ENCODE data around the gene STYX.

STYX gene

DNA sequence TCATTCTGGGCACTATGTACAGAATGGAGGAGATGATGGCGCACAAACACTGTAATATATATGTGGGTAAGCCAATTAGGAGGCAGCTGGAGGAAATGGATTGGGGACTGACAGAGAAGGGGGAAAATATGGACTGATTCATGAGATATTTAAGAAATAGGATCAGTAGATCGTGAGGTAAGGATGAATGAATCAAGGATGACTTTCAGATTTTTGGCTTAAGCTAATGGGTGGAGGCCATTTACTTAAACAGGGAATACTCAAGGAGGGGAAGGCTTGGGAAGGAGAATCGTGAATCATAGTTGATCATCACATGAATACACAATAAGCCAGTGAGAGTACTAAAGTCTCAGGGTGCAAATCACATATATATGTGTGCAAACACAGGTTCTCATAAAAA, 72.6 kb downstream of the STYX start:
- H3K27ac ChIP-seq (ENCODE audit: insufficient read depth, low read depth, low read length, poor library complexity, severe bottlenecking) = no peak overlapping the region
- 86 to 90% methylated on average over 2 to 3 of the region's 3 CpGs for WGBS, 2 experiments
- H3K4me3 ChIP-seq (ENCODE audit: insufficient read depth, low read depth, low read length) = no peak overlapping the region
- H3K36me3 ChIP-seq (ENCODE audit: control insufficient read depth, insufficient read depth, low read length) = no peaks in the 10 kb centered on the region
- no peaks in the 10 kb centered on the region for H3K4me1 ChIP-seq (ENCODE audit: control insufficient read depth, insufficient read depth, low read length)
- no peaks in the 10 kb centered on the region for H3K27me3 ChIP-seq (ENCODE audit: control insufficient read depth, insufficient read depth, low read length, poor library complexity, severe bottlenecking)
- H3K9me3 ChIP-seq (ENCODE audit: control insufficient read depth, low read length) = no peaks in the 10 kb centered on the region

DNA sequence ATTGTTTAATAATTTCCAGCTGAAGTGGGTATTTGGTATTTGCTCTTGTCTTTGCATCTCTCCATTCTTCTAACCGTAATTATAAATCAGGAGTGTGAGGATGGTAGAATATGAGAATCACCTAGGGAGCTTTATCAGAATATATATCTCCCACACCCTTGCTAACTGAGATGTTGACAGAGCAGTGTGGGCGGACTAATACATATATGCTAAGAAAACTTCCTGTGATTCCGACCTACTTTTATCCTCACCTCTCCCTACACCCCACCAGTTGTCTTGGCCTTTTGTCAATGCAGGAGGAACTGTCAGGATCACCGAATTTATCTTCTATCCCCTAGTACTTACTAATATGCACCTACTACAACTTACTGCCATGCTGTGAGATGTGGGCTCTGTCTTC, 76.1 kb downstream of the STYX start:
- Histone ChIP-seq H3K27me3 (ENCODE audit: control insufficient read depth, insufficient read depth, low read length, poor library complexity, severe bottlenecking) (no peaks in the 10 kb centered on the region), H3K4me3 (ENCODE audit: insufficient read depth, low read depth, low read length) (no peak overlapping the region), H3K27ac (ENCODE audit: insufficient read depth, low read depth, low read length, poor library complexity, severe bottlenecking) (no peak overlapping the region), H3K9me3 (ENCODE audit: control insufficient read depth, low read length) (no peaks in the 10 kb centered on the region), H3K4me1 (ENCODE audit: control insufficient read depth, insufficient read depth, low read length) (no peaks in the 10 kb centered on the region), H3K36me3 (ENCODE audit: control insufficient read depth, insufficient read depth, low read length) (no peaks in the 10 kb centered on the region)
- WGBS, 2 experiments = 90 to 94% methylated on average over 3 of the region's 4 CpGs

DNA sequence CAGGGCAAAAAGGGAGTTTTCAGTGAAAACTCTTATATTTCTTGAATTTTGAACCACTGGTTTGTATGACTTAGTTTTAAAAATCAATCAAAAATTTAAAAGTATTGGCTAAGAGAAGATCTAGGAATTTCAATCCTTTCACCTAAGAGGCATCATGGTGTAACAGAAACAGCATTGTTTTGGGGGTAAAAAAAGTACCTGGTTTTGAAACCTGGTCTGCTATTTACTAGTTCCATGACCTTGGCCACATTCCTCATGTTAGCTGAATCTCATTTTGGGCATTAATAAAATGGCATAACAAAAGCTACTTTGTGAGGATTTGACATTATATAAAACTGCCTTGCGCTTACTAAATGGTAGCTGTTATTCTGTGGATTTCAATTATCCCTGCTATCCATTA, 78.1 kb downstream of the STYX start:
- no peaks in the 10 kb centered on the region for H3K9me3 ChIP-seq (ENCODE audit: control insufficient read depth, low read length)
- no peaks in the 10 kb centered on the region for H3K36me3 ChIP-seq (ENCODE audit: control insufficient read depth, insufficient read depth, low read length)
- H3K4me3 ChIP-seq (ENCODE audit: insufficient read depth, low read depth, low read length) = no peak overlapping the region
- no peak overlapping the region for H3K27ac ChIP-seq (ENCODE audit: insufficient read depth, low read depth, low read length, poor library complexity, severe bottlenecking)
- 100% methylated on average over 1 of the region's 1 CpG for WGBS, 2 experiments
- no peaks in the 10 kb centered on the region for H3K4me1 ChIP-seq (ENCODE audit: control insufficient read depth, insufficient read depth, low read length)
- no peaks in the 10 kb centered on the region for H3K27me3 ChIP-seq (ENCODE audit: control insufficient read depth, insufficient read depth, low read length, poor library complexity, severe bottlenecking)

DNA sequence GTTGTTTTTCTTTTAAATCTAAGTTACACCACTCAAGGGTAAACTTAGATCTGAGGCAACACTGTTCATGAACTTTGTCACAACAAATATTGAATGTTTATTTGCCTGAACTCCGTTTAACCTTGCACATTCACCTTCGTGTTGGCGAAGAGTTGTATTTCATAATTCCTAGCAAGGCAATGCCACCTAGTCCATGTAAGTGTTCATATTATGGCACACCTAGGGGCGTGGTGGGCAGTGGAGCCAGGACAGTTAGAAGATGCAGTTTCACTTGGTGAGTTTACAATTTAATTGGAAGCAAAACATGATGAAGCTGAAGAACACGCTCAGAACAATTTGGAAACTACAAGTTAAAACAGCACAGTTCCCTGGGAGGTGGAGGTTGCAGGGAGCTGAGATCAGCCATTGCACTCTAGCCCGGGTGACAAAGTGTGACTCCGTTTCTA, 91.9 kb downstream of the STYX start:
- Histone ChIP-seq H3K36me3 (ENCODE audit: control insufficient read depth, insufficient read depth, low read length) (no peaks in the 10 kb centered on the region), H3K4me1 (ENCODE audit: control insufficient read depth, insufficient read depth, low read length) (no peaks in the 10 kb centered on the region), H3K27me3 (ENCODE audit: control insufficient read depth, insufficient read depth, low read length, poor library complexity, severe bottlenecking) (no peaks in the 10 kb centered on the region), H3K4me3 (ENCODE audit: insufficient read depth, low read depth, low read length) (no peak overlapping the region), H3K27ac (ENCODE audit: insufficient read depth, low read depth, low read length, poor library complexity, severe bottlenecking) (no peak overlapping the region), H3K9me3 (ENCODE audit: control insufficient read depth, low read length) (no peaks in the 10 kb centered on the region)
- whole genome bisulfite sequencing, 2 experiments = 91 to 96% methylated on average over 6 to 7 of the region's 7 CpGs

DNA sequence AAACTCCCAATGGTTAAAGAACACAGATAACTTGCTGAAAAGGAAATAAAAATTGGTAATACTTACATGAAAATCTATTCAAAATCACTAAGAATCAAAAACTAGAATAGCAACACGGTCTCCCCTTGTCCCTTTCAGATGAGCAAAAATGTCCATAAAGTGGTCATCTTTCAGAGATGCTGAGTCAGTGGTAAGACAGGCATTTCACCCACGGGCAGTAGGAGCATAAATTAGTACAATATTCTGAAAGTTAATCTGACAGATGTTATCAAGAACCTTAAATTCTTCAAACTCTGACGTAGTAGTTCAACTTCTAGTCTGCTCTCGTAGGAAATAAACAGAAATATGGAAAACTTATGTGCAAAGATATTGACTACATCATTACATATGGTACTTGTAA, 94.5 kb downstream of the STYX start:
- no peaks in the 10 kb centered on the region for H3K4me1 ChIP-seq (ENCODE audit: control insufficient read depth, insufficient read depth, low read length)
- 93 to 94% methylated on average over 2 to 4 of the region's 4 CpGs for WGBS, 2 experiments
- no peaks in the 10 kb centered on the region for H3K27me3 ChIP-seq (ENCODE audit: control insufficient read depth, insufficient read depth, low read length, poor library complexity, severe bottlenecking)

More for the DNA sequence above, 94.5 kb downstream of the STYX start:
- Histone ChIP-seq H3K36me3 (ENCODE audit: control insufficient read depth, insufficient read depth, low read length) (no peaks in the 10 kb centered on the region), H3K9me3 (ENCODE audit: control insufficient read depth, low read length) (no peaks in the 10 kb centered on the region), H3K4me3 (ENCODE audit: insufficient read depth, low read depth, low read length) (no peak overlapping the region), H3K27ac (ENCODE audit: insufficient read depth, low read depth, low read length, poor library complexity, severe bottlenecking) (no peak overlapping the region)
